Type B pancreatic cell (in vitro differentiated cells): ENCODE results near the gene ARHGAP31. TPM values are rescaled to one million over a fixed set of nuclear protein-coding genes. Genes with fewer than 3 reads are reported as not detected.

Experiments
- DNase-seq: peaks from one replicate; pipeline ENCODE4 v3.0.0; 2021; ENCODE audit warnings: mixed read lengths; ENCODE audit not compliant: unreplicated experiment; ENCODE audit errors: extremely low spot score
- H3K27ac Mint-ChIP-seq: 2 replicates; pipeline ENCODE4 v1.8.0; 2021; ENCODE audit warnings: mild to moderate bottlenecking, mixed read lengths
- H3K27me3 Mint-ChIP-seq: 2 replicates; pipeline ENCODE4 v1.8.0; 2021; ENCODE audit warnings: mixed read lengths
- H3K36me3 Mint-ChIP-seq: 2 replicates; pipeline ENCODE4 v1.8.0; 2021; ENCODE audit warnings: mixed read lengths
- H3K4me1 Mint-ChIP-seq: one replicate; pipeline ENCODE4 v1.8.0; 2021; ENCODE audit warnings: mixed read lengths; ENCODE audit not compliant: unreplicated experiment
- H3K4me3 Mint-ChIP-seq: 2 replicates; pipeline ENCODE4 v1.8.0; 2021; ENCODE audit warnings: mild to moderate bottlenecking, mixed read lengths
- H3K9me3 Mint-ChIP-seq: 2 replicates; pipeline ENCODE4 v1.8.0; 2021; ENCODE audit warnings: mixed read lengths
- total RNA-seq: library from RNA; stranded (reverse); gene quantifications from 2 replicates; pipeline ENCODE4 v1.2.1, GENCODE V29; 2021; ENCODE audit warnings: low replicate concordance
- TF ChIP-seq, protein P1 (sequence below): fragments of 200-600 bp; sonication (generic); conservative IDR thresholded peaks from 2 replicates; pipeline ENCODE4 v1.5.0; 2021; ENCODE audit warnings: antibody characterized with exemption, mild to moderate bottlenecking

Gene ARHGAP31
- total RNA-seq, 1 donor from 2014 or later: 17.3 TPM

- Mint-ChIP-seq H3K4me3 (no peak overlapping the region), H3K9me3 (no peaks in the 10 kb centered on the region), H3K4me1 (peaks cover 13% of the 10 kb centered on the region), H3K27ac (no peak overlapping the region), H3K36me3 (peaks cover 1% of the 10 kb centered on the region), H3K27me3 (no peaks in the 10 kb centered on the region)
- DNase-seq: no peak
- TF ChIP-seq, protein P1, sequence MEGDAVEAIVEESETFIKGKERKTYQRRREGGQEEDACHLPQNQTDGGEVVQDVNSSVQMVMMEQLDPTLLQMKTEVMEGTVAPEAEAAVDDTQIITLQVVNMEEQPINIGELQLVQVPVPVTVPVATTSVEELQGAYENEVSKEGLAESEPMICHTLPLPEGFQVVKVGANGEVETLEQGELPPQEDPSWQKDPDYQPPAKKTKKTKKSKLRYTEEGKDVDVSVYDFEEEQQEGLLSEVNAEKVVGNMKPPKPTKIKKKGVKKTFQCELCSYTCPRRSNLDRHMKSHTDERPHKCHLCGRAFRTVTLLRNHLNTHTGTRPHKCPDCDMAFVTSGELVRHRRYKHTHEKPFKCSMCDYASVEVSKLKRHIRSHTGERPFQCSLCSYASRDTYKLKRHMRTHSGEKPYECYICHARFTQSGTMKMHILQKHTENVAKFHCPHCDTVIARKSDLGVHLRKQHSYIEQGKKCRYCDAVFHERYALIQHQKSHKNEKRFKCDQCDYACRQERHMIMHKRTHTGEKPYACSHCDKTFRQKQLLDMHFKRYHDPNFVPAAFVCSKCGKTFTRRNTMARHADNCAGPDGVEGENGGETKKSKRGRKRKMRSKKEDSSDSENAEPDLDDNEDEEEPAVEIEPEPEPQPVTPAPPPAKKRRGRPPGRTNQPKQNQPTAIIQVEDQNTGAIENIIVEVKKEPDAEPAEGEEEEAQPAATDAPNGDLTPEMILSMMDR: no peak
These were observed 48.0 kb downstream of the ARHGAP31 start for GRCh38 chr3:119342176-119342575.

- no peaks in the 10 kb centered on the region for H3K36me3 Mint-ChIP-seq
- H3K27me3 Mint-ChIP-seq: no peaks in the 10 kb centered on the region
- no peak for DNase-seq
- TF ChIP-seq, protein P1: no peak
- H3K4me1 Mint-ChIP-seq: peaks cover 13% of the 10 kb centered on the region
- no peaks in the 10 kb centered on the region for H3K9me3 Mint-ChIP-seq
- peak overlapping the region; percentile 77 for H3K27ac Mint-ChIP-seq
- no peak overlapping the region for H3K4me3 Mint-ChIP-seq
These were observed 49.5 kb downstream of the ARHGAP31 start for GRCh38 chr3:119343719-119344118.

- peak overlapping the region; percentile 12 for H3K4me3 Mint-ChIP-seq
- peaks cover 34% of the 10 kb centered on the region for H3K4me1 Mint-ChIP-seq
- DNase-seq: no peak
- H3K9me3 Mint-ChIP-seq: no peaks in the 10 kb centered on the region
- TF ChIP-seq, protein P1: peak; percentile 18
- no peaks in the 10 kb centered on the region for H3K36me3 Mint-ChIP-seq
- peak overlapping the region; percentile 15 for H3K27ac Mint-ChIP-seq
- no peaks in the 10 kb centered on the region for H3K27me3 Mint-ChIP-seq
These were observed 51.9 kb downstream of the ARHGAP31 start for GRCh38 chr3:119346076-119346496.

- Mint-ChIP-seq H3K27ac (peak overlapping the region; percentile 69), H3K9me3 (no peaks in the 10 kb centered on the region), H3K4me1 (peaks cover 43% of the 10 kb centered on the region), H3K36me3 (no peaks in the 10 kb centered on the region), H3K27me3 (no peaks in the 10 kb centered on the region), H3K4me3 (no peak overlapping the region)
- TF ChIP-seq, protein P1: no peak
- DNase-seq: no peak
These were observed 52.9 kb downstream of the ARHGAP31 start for GRCh38 chr3:119347036-119347435.

DNA sequence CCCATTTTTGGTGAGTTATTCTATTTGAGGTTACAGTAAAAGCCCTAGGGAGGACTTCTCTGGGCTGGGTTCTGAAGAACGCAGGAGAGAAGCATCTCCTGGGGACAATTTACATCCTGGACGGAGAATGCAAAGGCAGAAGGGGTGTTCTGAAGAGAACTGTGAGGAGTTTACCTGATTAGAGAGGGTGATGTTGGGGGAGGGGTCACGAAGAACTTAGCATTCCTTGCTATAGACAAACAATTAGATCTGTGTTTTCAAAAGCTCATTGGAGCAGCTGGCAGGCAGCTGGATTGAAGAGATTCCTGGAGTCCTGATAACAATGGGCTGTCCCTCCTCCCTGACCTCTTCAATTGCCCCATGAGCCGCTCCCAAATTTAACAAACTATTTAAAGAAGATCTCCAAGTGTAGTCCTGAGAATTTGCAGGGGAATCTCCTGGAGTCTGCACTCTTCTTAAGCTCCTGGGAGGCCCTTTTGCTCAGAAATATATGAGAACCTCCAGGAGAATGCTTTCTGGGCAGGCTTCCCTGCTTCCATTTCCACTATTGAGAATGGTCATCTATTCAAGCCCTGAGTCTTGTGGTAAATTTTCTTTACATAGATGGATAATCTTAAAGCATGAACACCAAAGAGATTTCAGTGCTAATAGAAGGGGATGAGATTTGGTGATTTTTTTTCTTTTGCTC is 55.3 kb downstream of the ARHGAP31 start:
- no peaks in the 10 kb centered on the region for H3K9me3 Mint-ChIP-seq
- H3K36me3 Mint-ChIP-seq: no peaks in the 10 kb centered on the region
- peak overlapping the region; percentile 40 for H3K4me3 Mint-ChIP-seq
- H3K27me3 Mint-ChIP-seq: no peaks in the 10 kb centered on the region
- H3K27ac Mint-ChIP-seq: peak overlapping the region; percentile 78
- H3K4me1 Mint-ChIP-seq: peaks cover 57% of the 10 kb centered on the region
- TF ChIP-seq, protein P1: no peak
- no peak for DNase-seq
